Muscle of back (tissue), 11 donors: Measurements from ENCODE around the gene RTL10. TPM values are rescaled to one million over a fixed set of nuclear protein-coding genes. Genes with fewer than 3 reads are reported as not detected.

Experiments
- DNase-seq, 3 donors: peaks; one replicate each; pipeline versions ENCODE4 v3.0.0 to v3.0.0-alpha.2; 2013
- polyA plus RNA-seq, 10 donors: library from polyadenylated mRNA; unstranded; fragments of 120-200 nt; gene quantifications; one replicate each; pipeline ENCODE4 v1.2.1, GENCODE V29; 2013; ENCODE audit not compliant: insufficient read length in 10 of 10

The RTL10 gene
- polyA plus RNA-seq, 10 donors: 8.6 to 15.0 (median 11.3) TPM

- no peak for DNase-seq
These were observed 28.6 kb downstream of the RTL10 start for GRCh38 chr22:19825904-19826618.

GRCh38 chr22:19824926-19825339 is 29.7 kb downstream of the RTL10 start:
- no peak for DNase-seq

GRCh38 chr22:19824212-19824925 is 30.3 kb downstream of the RTL10 start:
- DNase-seq: no peak

- DNase-seq: no peak
These were observed 30.8 kb downstream of the RTL10 start for GRCh38 chr22:19823902-19824211.

- DNase-seq: no peak
These were observed 31.3 kb downstream of the RTL10 start for GRCh38 chr22:19823191-19823901.

GRCh38 chr22:19822301-19823117 is 32.2 kb downstream of the RTL10 start:
- no peak for DNase-seq

GRCh38 chr22:19821523-19822300 is 33.0 kb downstream of the RTL10 start:
- DNase-seq: no peak

- no peak for DNase-seq
These were observed 33.7 kb downstream of the RTL10 start for GRCh38 chr22:19820880-19821522.

GRCh38 chr22:19819911-19820879 is 34.5 kb downstream of the RTL10 start:
- DNase-seq: no peak

- DNase-seq: no peak
These were observed 35.3 kb downstream of the RTL10 start for GRCh38 chr22:19819208-19819910.

- DNase-seq: no peak
These were observed 36.1 kb downstream of the RTL10 start for GRCh38 chr22:19818324-19819207.

GRCh38 chr22:19816372-19817119 is 38.1 kb downstream of the RTL10 start:
- DNase-seq: no peak

- no peak for DNase-seq
These were observed 38.8 kb downstream of the RTL10 start for GRCh38 chr22:19815823-19816290.

GRCh38 chr22:19815093-19815822 is 39.4 kb downstream of the RTL10 start:
- DNase-seq: no peak

GRCh38 chr22:19814428-19814827 is 40.2 kb downstream of the RTL10 start:
- DNase-seq: no peak

GRCh38 chr22:19812910-19813309 is 41.8 kb downstream of the RTL10 start:
- DNase-seq: no peak
